ENCODE results near the gene UNC45B. TPM values are rescaled to one million over a fixed set of nuclear protein-coding genes. Genes with fewer than 3 reads are reported as not detected.

The UNC45B gene
- total and polyA plus RNA-seq, 2 of the 8 experiments (the other 6 are each of a cell fraction or from before 2014, with no cell fraction given): 0.06 to 0.15 TPM

GRCh38 chr17:35171834-35172233 is 24.2 kb downstream of the UNC45B start:
- no peaks in the 10 kb centered on the region for H3K36me3 ChIP-seq (ENCODE audit: control insufficient read depth in 2 of 4, insufficient read depth in 4 of 4, low read length in 3 of 4)
- no peak overlapping the region for H3K56ac ChIP-seq (replicated peaks; ENCODE audit: insufficient read length, low read depth, low read length)
- no peak overlapping the region for H2BK12ac ChIP-seq (ENCODE audit: low read depth, low read length)
- no peak overlapping the region for H4K5ac ChIP-seq (ENCODE audit: insufficient read length, low read depth, low read length)
- no peak overlapping the region for H3K4me2 ChIP-seq (ENCODE audit: insufficient read depth in 1 of 2, low read depth in 2 of 2, low read length in 2 of 2)
- no peak overlapping the region for H3K18ac ChIP-seq (ENCODE audit: extremely low read depth, low read length)
- POLR2A ChIA-PET (ENCODE audit: partially characterized antibody): no interaction called here
- H2AFZ ChIP-seq (ENCODE audit: low read length): no peak overlapping the region
- no peak overlapping the region for H2BK15ac ChIP-seq (ENCODE audit: low read length)
- H4K8ac ChIP-seq (ENCODE audit: extremely low read depth, insufficient read depth, low read length): no peak overlapping the region
- H3K4me3 ChIP-seq (ENCODE audit: extremely low read depth in 1 of 4, insufficient read depth in 2 of 4, low read depth in 3 of 4, low read length in 4 of 4): no peak overlapping the region
- 83% methylated on average over 2 of the region's 2 CpGs; no CpG with 5 or more reads in 1 of the 2 experiments for WGBS, 2 experiments (ENCODE audit: extremely low coverage in 1 of 2, insufficient coverage in 1 of 2, insufficient read length in 1 of 2, insufficient replicate concordance in 2 of 2, low coverage in 1 of 2, low lambda C conversion rate in 2 of 2, missing lambda C conversion rate in 1 of 2)
- FAIRE-seq: no peak
- no peak overlapping the region for H3K9ac ChIP-seq (replicated peaks in 1 of 4; ENCODE audit: extremely low read depth in 1 of 4, low read depth in 3 of 4, low read length in 3 of 4)
- H3K4ac ChIP-seq (replicated peaks; ENCODE audit: insufficient read length, low read depth, low read length): no peak overlapping the region
- no peaks in the 10 kb centered on the region for H3K9me3 ChIP-seq (ENCODE audit: insufficient read depth in 2 of 2, low read depth in 1 of 2, low read length in 1 of 2)
- H3K4me1 ChIP-seq (replicated peaks in 1 of 4; ENCODE audit: control insufficient read depth in 3 of 4, insufficient read depth in 4 of 4, low read length in 3 of 4): no peaks in the 10 kb centered on the region; a peak in 1 of 7 replicates
- H3K14ac ChIP-seq (ENCODE audit: insufficient read length): no peak overlapping the region
- no peaks in the 10 kb centered on the region; the same call in 1 of the 2 replicates for H3K23me2 ChIP-seq (ENCODE audit: low read depth, low read length)
- no peaks in the 10 kb centered on the region for H4K20me1 ChIP-seq (replicated peaks in 1 of 2; ENCODE audit: control insufficient read depth in 1 of 2, insufficient read depth in 2 of 2, low read length in 2 of 2)
- no peaks in the 10 kb centered on the region; a peak in 1 of 7 replicates for H3K27me3 ChIP-seq (replicated peaks in 1 of 4; ENCODE audit: control insufficient read depth in 3 of 4, extremely low read depth in 1 of 4, insufficient read depth in 3 of 4, low read length in 3 of 4)
- H3K23ac ChIP-seq (ENCODE audit: insufficient read length): no peak overlapping the region
- no peak overlapping the region for H2BK5ac ChIP-seq (ENCODE audit: low read depth, low read length)
- no peak for DNase-seq (ENCODE audit: low read depth in 1 of 2, low spot score in 2 of 2)
- no peak overlapping the region for H2BK120ac ChIP-seq (replicated peaks; ENCODE audit: low read depth, low read length)
- H2AK5ac ChIP-seq (ENCODE audit: low read depth, low read length): no peak overlapping the region
- no peak overlapping the region for H4K91ac ChIP-seq (replicated peaks; ENCODE audit: insufficient read length, low read length)
- CTCF ChIA-PET (ENCODE audit: partially characterized antibody): interaction anchor here (0.8 to 1.7 kb wide), 8 partner anchors 14 to 378 kb away, joined by 3 to 10 read pairs (median 3); no protein-coding TSS in a partner anchor
- H3K79me2 ChIP-seq (ENCODE audit: control insufficient read depth in 1 of 2, insufficient read depth in 2 of 2, low read length in 2 of 2): no peaks in the 10 kb centered on the region
- H3K27ac ChIP-seq (ENCODE audit: low read depth, low read length): no peak overlapping the region
- no peak overlapping the region for H2BK20ac ChIP-seq (ENCODE audit: low read length)
- H3K79me1 ChIP-seq (ENCODE audit: low read depth, low read length): no peaks in the 10 kb centered on the region
- TF ChIP-seq SAP30 (IDR thresholded peaks at IDR 0.05; ENCODE audit: insufficient read depth, insufficient replicate concordance, low read length): no peak
- TF ChIP-seq KDM1A (IDR thresholded peaks at IDR 0.05; ENCODE audit: borderline replicate concordance, low read length): no peak
- TF ChIP-seq RFX5 (IDR thresholded peaks at IDR 0.05; ENCODE audit: borderline replicate concordance, low read depth, low read length): no peak
- TF ChIP-seq KDM5A (IDR thresholded peaks at IDR 0.05; ENCODE audit: low read length): no peak
- no peak for TF ChIP-seq CBX8 (IDR thresholded peaks at IDR 0.05; ENCODE audit: borderline replicate concordance, low read depth, low read length)
- TF ChIP-seq RNF2 (IDR thresholded peaks at IDR 0.05; ENCODE audit: borderline replicate concordance, low read depth, low read length, missing control alignments, poor library complexity, severe bottlenecking): no peak
- no peak for TF ChIP-seq MAFK (IDR thresholded peaks at IDR 0.05; ENCODE audit: low read depth, low read length)
- no peak for TF ChIP-seq ATF2 (IDR thresholded peaks at IDR 0.05; ENCODE audit: low read length)
- TF ChIP-seq TAF1 (IDR thresholded peaks at IDR 0.05; ENCODE audit: low read depth, low read length): no peak
- TF ChIP-seq TAF7 (optimal IDR thresholded peaks at IDR 0.05; ENCODE audit: borderline replicate concordance, low read depth, low read length): no peak
- no peak for TF ChIP-seq NRF1 (IDR thresholded peaks at IDR 0.05; ENCODE audit: low read depth, low read length)
- no peak for TF ChIP-seq CTBP2 (IDR thresholded peaks at IDR 0.05; ENCODE audit: borderline replicate concordance, insufficient read depth, insufficient read length, low read length)
